T-cell (primary cell): ENCODE results near the gene SPCS2. TPM values are rescaled to one million over a fixed set of nuclear protein-coding genes. Genes with fewer than 3 reads are reported as not detected.

Source experiments
- ATAC-seq, 4 experiments: fragments of 200-7000 bp in 3 of 4; fragments of 150-1000 bp in 1 of 4; cut with Tn5 transposase; replicated peaks in 1 of 4; 1 replicate in 3 of 4; 2 replicates in 1 of 4; pipeline ENCODE4 v1.10.0; 2021; ENCODE audit warnings: moderate library complexity in 3 of 4, mild to moderate bottlenecking in 2 of 4, moderate number of reproducible peaks in 1 of 4
- CTCF ChIA-PET, 2 donors: fragments of 300-600 bp; sonication (Branson Sonifier 250); formaldehyde crosslinking; loops; one replicate each; lab custom pipeline; 2022; ENCODE audit warnings: antibody characterized with exemption in 2 of 2; lab: Charles Lee
- POLR2A ChIA-PET, 2 donors: fragments of 300-600 bp; sonication (Branson Sonifier 250); formaldehyde crosslinking; loops; one replicate each; lab custom pipeline; 2022; ENCODE audit warnings: antibody characterized with exemption in 2 of 2; lab: Charles Lee
- DNase-seq, 35 experiments: peaks; one replicate each; pipeline versions ENCODE4 v3.0.0 to v3.0.0-alpha.2; 2013 to 2023
- H3K27ac ChIP-seq: one replicate; pipeline ENCODE4 v1.5.1; 2013; ENCODE audit warnings: low read length
- H3K27me3 ChIP-seq, 2 experiments: replicated peaks in 1 of 2; 1 replicate in 1 of 2; 2 replicates in 1 of 2; pipeline versions ENCODE4 v1.6.1 to v1.7.0; 2013; ENCODE audit warnings: low read length in 1 of 2, mixed read lengths in 1 of 2; ENCODE audit not compliant: control insufficient read depth in 2 of 2, insufficient read depth in 2 of 2; ENCODE audit errors: extremely low read depth in 1 of 2
- H3K36me3 ChIP-seq, 2 donors: 1 replicate in 1 of 2; 2 replicates in 1 of 2; pipeline versions ENCODE4 v1.6.1 to v1.7.0; 2013; ENCODE audit warnings: low read length in 1 of 2; ENCODE audit not compliant: control insufficient read depth in 2 of 2, insufficient read depth in 1 of 2; ENCODE audit errors: extremely low read depth in 1 of 2
- H3K4me1 ChIP-seq, 2 experiments: 1 replicate in 1 of 2; 2 replicates in 1 of 2; pipeline versions ENCODE4 v1.6.1 to v1.7.0; 2013; ENCODE audit warnings: low read length in 2 of 2, mixed read lengths in 1 of 2; ENCODE audit not compliant: insufficient read depth in 2 of 2, control insufficient read depth in 1 of 2; ENCODE audit errors: extremely low read depth in 1 of 2
- H3K4me3 ChIP-seq, 2 donors: 1 replicate in 1 of 2; 2 replicates in 1 of 2; pipeline versions ENCODE4 v1.5.1 to v1.7.0; 2013; ENCODE audit warnings: mild to moderate bottlenecking in 2 of 2, low read length in 1 of 2, moderate library complexity in 1 of 2; ENCODE audit not compliant: control insufficient read depth in 1 of 2; ENCODE audit errors: extremely low read depth in 1 of 2
- H3K9me3 ChIP-seq: 2 replicates; pipeline ENCODE4 v1.7.0; 2013
- H3K27ac Mint-ChIP-seq, 2 donors: one replicate each; pipeline ENCODE4 v1.8.0; 2020 to 2021; ENCODE audit warnings: mild to moderate bottlenecking in 2 of 2, mixed read lengths in 2 of 2
- H3K27me3 Mint-ChIP-seq, 2 donors: one replicate each; pipeline ENCODE4 v1.8.0; 2021 to 2022; ENCODE audit warnings: mixed read lengths in 2 of 2
- H3K36me3 Mint-ChIP-seq: one replicate; pipeline ENCODE4 v1.8.0; 2021; ENCODE audit warnings: mixed read lengths
- H3K4me1 Mint-ChIP-seq, 3 donors: one replicate each; pipeline ENCODE4 v1.8.0; 2020 to 2022; ENCODE audit warnings: mixed read lengths in 3 of 3, mild to moderate bottlenecking in 1 of 3
- H3K4me3 Mint-ChIP-seq, 3 donors: one replicate each; pipeline ENCODE4 v1.8.0; 2020 to 2022; ENCODE audit warnings: mild to moderate bottlenecking in 3 of 3, mixed read lengths in 3 of 3, moderate library complexity in 3 of 3
- H3K9me3 Mint-ChIP-seq, 3 donors: one replicate each; pipeline ENCODE4 v1.8.0; 2020 to 2022; ENCODE audit warnings: mixed read lengths in 3 of 3
- WGBS: methylation state at CpG from one replicate; pipeline ENCODE4 v1.1.5; 2013; ENCODE audit warnings: missing lambda C conversion rate; ENCODE audit not compliant: insufficient coverage; 5-methylcytosine and 5-hydroxymethylcytosine counted together
- total RNA-seq, 35 experiments: library from RNA in 6 of 35; stranded (reverse) in 6 of 35; fragments of 120-200 nt in 1 of 35; gene quantifications; one replicate each; pipeline versions ENCODE4 v1.2.1 to v1.2.4 and lab custom pipeline; 2013 to 2026

Gene SPCS2
- total RNA-seq, 5 donors from 2014 or later (not counting 1 experiment from before 2014, with no cell fraction given) = 75.4 to 101 (median 90.8) TPM

GRCh38 chr11:74933765-74934164, 15.3 kb upstream of the SPCS2 start:
- POLR2A ChIA-PET = no interaction called here
- CTCF ChIA-PET = no interaction called here
- H3K9me3 ChIP-seq = no peaks in the 10 kb centered on the region
- Mint-ChIP-seq H3K36me3 (peaks cover 36% of the 10 kb centered on the region), H3K27me3 (no peaks in the 10 kb centered on the region), H3K4me1 (no peaks in the 10 kb centered on the region), H3K4me3 (no peak overlapping the region), H3K9me3 (no peaks in the 10 kb centered on the region), H3K27ac (no peak overlapping the region)
- ATAC-seq (no peak), DNase-seq (no peak)
- H3K4me3 ChIP-seq = no peak overlapping the region
- no CpG with 5 or more reads among the region's 2 CpGs for WGBS
- H3K4me1 ChIP-seq = no peaks in the 10 kb centered on the region
- no peaks in the 10 kb centered on the region for H3K27me3 ChIP-seq
- no peak overlapping the region for H3K27ac ChIP-seq
- peaks cover 2 to 41% of the 10 kb centered on the region in 2 donors for H3K36me3 ChIP-seq

- POLR2A ChIA-PET = no interaction called here
- no peak for ATAC-seq
Measured at GRCh38 chr11:74935285-74935684, 13.8 kb upstream of the SPCS2 start.

GRCh38 chr11:74936087-74936486, 13.0 kb upstream of the SPCS2 start:
- ATAC-seq (no peak), DNase-seq (no peak)
- Histone ChIP-seq H3K4me3 (no peak overlapping the region), H3K27me3 (no peaks in the 10 kb centered on the region), H3K27ac (no peak overlapping the region), H3K4me1 (no peaks in the 10 kb centered on the region), H3K9me3 (no peaks in the 10 kb centered on the region), H3K36me3 (peaks cover 2 to 51% of the 10 kb centered on the region in 2 donors)
- WGBS = 86% methylated on average over 1 of the region's 2 CpGs
- peaks cover 56% of the 10 kb centered on the region for H3K36me3 Mint-ChIP-seq
- ChIA-PET CTCF (no interaction called here), POLR2A (no interaction called here)
- H3K27ac Mint-ChIP-seq = no peak overlapping the region
- H3K4me3 Mint-ChIP-seq = no peak overlapping the region
- peaks cover 0 to under 1% (median 0%) of the 10 kb centered on the region in 3 donors for H3K4me1 Mint-ChIP-seq
- no peaks in the 10 kb centered on the region for H3K9me3 Mint-ChIP-seq
- no peaks in the 10 kb centered on the region for H3K27me3 Mint-ChIP-seq

More at GRCh38 chr11:74935285-74935684, 13.8 kb upstream of the SPCS2 start:
- no peak for DNase-seq
- H3K36me3 Mint-ChIP-seq = peaks cover 48% of the 10 kb centered on the region
- H3K27me3 Mint-ChIP-seq = no peaks in the 10 kb centered on the region
- Histone ChIP-seq H3K36me3 (peaks cover 2 to 44% of the 10 kb centered on the region in 2 donors), H3K4me3 (no peak overlapping the region), H3K9me3 (no peaks in the 10 kb centered on the region), H3K4me1 (no peaks in the 10 kb centered on the region), H3K27me3 (no peaks in the 10 kb centered on the region), H3K27ac (no peak overlapping the region)
- H3K9me3 Mint-ChIP-seq = no peaks in the 10 kb centered on the region
- CTCF ChIA-PET = no interaction called here
- H3K4me3 Mint-ChIP-seq = no peak overlapping the region
- WGBS = 60% methylated on average over 1 of the region's 2 CpGs
- no peaks in the 10 kb centered on the region for H3K4me1 Mint-ChIP-seq
- no peak overlapping the region for H3K27ac Mint-ChIP-seq

GRCh38 chr11:74936976-74937375, 12.1 kb upstream of the SPCS2 start:
- DNase-seq (no peak), ATAC-seq (no peak)
- Mint-ChIP-seq H3K27ac (no peak overlapping the region), H3K27me3 (no peaks in the 10 kb centered on the region), H3K4me1 (peaks cover 0 to 9% (median 0%) of the 10 kb centered on the region in 3 donors), H3K9me3 (no peaks in the 10 kb centered on the region), H3K4me3 (no peak overlapping the region), H3K36me3 (peaks cover 62% of the 10 kb centered on the region)
- no peaks in the 10 kb centered on the region for H3K4me1 ChIP-seq
- CTCF ChIA-PET = no interaction called here
- no peak overlapping the region for H3K27ac ChIP-seq
- POLR2A ChIA-PET = interaction anchor here in 1 of 2 donors (0.6 kb wide), 1 partner anchor 704 kb away, joined by 17 read pairs; no protein-coding TSS in a partner anchor
- peaks cover 2 to 56% of the 10 kb centered on the region in 2 donors for H3K36me3 ChIP-seq
- H3K27me3 ChIP-seq = no peaks in the 10 kb centered on the region
- H3K4me3 ChIP-seq = no peak overlapping the region
- no peaks in the 10 kb centered on the region for H3K9me3 ChIP-seq
- 100% methylated on average over 2 of the region's 5 CpGs for WGBS

GRCh38 chr11:74937696-74938475, 11.2 kb upstream of the SPCS2 start:
- H3K36me3 Mint-ChIP-seq = peaks cover 64% of the 10 kb centered on the region
- POLR2A ChIA-PET = no interaction called here
- DNase-seq (no peak), ATAC-seq (no peak)
- peaks cover 0 to 10% (median 0%) of the 10 kb centered on the region in 3 donors for H3K4me1 Mint-ChIP-seq
- CTCF ChIA-PET = interaction anchor here in 1 of 2 donors (0.7 kb wide), 1 partner anchor 339 kb away, joined by 3 read pairs; no protein-coding TSS in a partner anchor
- H3K27ac ChIP-seq = no peak overlapping the region
- no peaks in the 10 kb centered on the region for H3K9me3 Mint-ChIP-seq
- no peaks in the 10 kb centered on the region for H3K27me3 ChIP-seq
- H3K4me1 ChIP-seq = no peaks in the 10 kb centered on the region
- H3K4me3 ChIP-seq = no peak overlapping the region
- no peak overlapping the region for H3K27ac Mint-ChIP-seq
- no peaks in the 10 kb centered on the region for H3K9me3 ChIP-seq
- no CpG with 5 or more reads among the region's 5 CpGs for WGBS
- H3K27me3 Mint-ChIP-seq = no peaks in the 10 kb centered on the region
- peaks cover 2 to 58% of the 10 kb centered on the region in 2 donors for H3K36me3 ChIP-seq
- H3K4me3 Mint-ChIP-seq = no peak overlapping the region

GRCh38 chr11:74941492-74941891, 7.6 kb upstream of the SPCS2 start:
- DNase-seq (no peak), ATAC-seq (no peak)
- H3K27ac ChIP-seq = no peak overlapping the region
- ChIA-PET POLR2A (interaction anchor here in 1 of 2 donors (0.6 kb wide), 1 partner anchor 48 kb away, joined by 3 read pairs; no protein-coding TSS in a partner anchor), CTCF (no interaction called here)
- no peak overlapping the region for H3K4me3 ChIP-seq
- no peaks in the 10 kb centered on the region for H3K27me3 ChIP-seq
- peaks cover 0 to 30% of the 10 kb centered on the region in 2 donors for H3K36me3 ChIP-seq
- Mint-ChIP-seq H3K27me3 (no peaks in the 10 kb centered on the region), H3K4me1 (peaks cover 0 to 36% (median 2%) of the 10 kb centered on the region in 3 donors), H3K9me3 (no peaks in the 10 kb centered on the region), H3K4me3 (no peak overlapping the region), H3K36me3 (peaks cover 60% of the 10 kb centered on the region), H3K27ac (no peak overlapping the region)
- H3K9me3 ChIP-seq = no peaks in the 10 kb centered on the region
- H3K4me1 ChIP-seq = no peaks in the 10 kb centered on the region
